ENCODE measurements around the gene PTS.
"Not testable (repeated sequence)": the region's sequence is repeated elsewhere in the genome, so short reads cannot be mapped to it uniquely, and the experiment has no call there.

PTS gene

DNA sequence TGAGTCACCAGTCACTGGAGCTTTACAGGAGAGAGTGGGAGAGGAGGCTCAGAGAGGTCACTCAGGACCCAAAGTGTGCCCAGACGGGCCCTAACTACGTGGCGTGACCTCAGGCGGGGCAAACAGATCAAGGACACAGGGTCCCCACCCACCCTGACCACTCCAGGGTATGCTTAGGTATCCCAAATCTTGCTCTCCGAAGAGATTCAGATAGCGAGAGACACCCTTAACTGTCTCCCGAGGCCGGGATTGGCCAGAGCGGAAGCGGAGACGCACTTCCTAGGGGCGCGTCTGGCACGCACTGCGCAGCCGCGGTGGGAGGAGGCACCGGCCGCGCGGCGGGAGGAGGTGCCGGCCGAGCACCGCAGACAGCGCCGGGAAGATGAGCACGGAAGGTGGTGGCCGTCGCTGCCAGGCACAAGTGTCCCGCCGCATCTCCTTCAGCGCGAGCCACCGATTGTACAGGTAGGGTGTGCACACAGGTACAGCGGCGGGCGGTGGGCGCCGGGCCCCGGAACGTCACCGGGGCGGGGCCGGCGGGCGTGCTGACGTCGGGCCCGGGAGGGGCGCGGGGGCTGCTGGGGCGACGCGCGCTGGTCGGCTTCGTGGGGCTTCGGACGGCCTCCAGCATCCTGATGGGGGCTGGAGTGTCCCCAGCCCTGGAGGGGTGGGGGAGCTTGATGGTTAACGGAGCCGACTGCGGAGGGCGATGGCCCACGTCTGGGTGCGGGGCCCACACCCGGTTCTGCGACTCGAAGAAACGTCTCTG is at the start of gene PTS:
Gene PTS, plus strand, starts transcription at position 367 of the 769 bp plus-strand sequence. Its CDS starts 16 bp downstream, at position 383.
- DNase-seq: peak; percentile 93

- no peak for DNase-seq
Observed at GRCh38 chr11:112177589-112177988, 48.6 kb upstream of the PTS start.

DNA sequence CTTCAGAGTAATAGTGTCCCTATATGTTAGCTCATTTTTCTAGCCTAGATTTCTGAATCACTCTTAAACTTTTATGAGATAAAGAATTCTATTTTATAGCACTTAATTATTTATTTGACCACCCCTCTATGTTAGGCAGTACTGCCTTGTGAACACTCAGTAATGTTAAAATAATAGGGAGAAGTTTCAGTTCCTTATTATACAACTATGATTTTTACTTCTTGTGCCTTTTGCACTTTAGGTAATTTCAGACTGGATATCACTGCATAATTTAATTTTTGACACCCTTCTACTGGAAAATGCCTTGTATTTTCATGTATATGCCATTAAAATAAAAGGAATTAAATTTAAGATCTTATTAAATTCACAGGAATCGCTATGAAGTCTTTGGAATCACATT is 47.8 kb upstream of the PTS start:
- no peak for DNase-seq

- no peak for DNase-seq
Observed at GRCh38 chr11:112178936-112179335, 47.3 kb upstream of the PTS start.

GRCh38 chr11:112179601-112180000 is 46.6 kb upstream of the PTS start:
- no peak for DNase-seq

DNA sequence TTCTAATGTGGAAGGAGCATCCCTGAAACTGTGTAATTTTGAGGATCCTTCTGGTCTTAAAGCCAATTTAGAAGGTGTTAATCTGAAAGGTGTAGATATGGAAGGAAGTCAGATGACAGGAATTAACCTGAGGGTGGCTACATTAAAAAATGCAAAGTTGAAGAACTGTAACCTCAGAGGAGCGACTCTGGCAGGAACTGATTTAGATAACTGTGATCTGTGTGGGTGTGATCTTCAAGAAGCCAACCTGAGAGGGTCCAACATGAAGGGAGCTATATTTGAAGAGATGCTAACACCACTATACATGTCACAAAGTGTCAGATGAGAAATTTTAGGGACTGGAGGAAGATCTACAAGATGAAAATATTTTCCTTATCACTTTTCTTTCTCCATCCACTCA is 43.4 kb upstream of the PTS start:
- DNase-seq: no peak

- no peak for DNase-seq
Observed at GRCh38 chr11:112185883-112186282, 40.3 kb upstream of the PTS start.

GRCh38 chr11:112186304-112186703 is 39.9 kb upstream of the PTS start:
- no peak for DNase-seq

GRCh38 chr11:112195113-112195512 is 31.1 kb upstream of the PTS start:
- not testable (repeated sequence) for DNase-seq

GRCh38 chr11:112195951-112196351 is 30.3 kb upstream of the PTS start:
- DNase-seq: no peak

GRCh38 chr11:112196519-112197087 is 29.6 kb upstream of the PTS start:
- no peak for DNase-seq

DNA sequence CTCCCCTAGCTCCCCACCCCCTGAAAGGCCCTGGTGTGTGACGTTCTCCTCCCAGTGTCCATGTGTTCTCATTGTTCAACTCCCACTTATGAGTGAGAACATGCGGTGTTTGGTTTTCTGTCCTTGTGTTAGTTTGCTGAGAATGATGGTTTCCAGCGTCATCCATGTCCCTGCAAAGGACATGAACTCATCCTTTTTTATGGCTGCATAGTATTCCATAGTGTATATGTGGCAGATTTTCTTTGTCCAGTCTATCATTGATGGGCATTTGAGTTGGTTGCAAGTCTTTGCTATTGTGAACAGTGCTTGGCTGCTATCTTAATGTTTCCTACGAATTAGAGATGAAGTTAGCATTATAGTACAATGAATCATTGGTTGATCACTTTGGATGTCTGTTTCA is 27.1 kb upstream of the PTS start:
- not testable (repeated sequence) for DNase-seq

- DNase-seq: no peak
Observed at GRCh38 chr11:112200252-112200651, 26.0 kb upstream of the PTS start.

GRCh38 chr11:112206071-112206470 is 20.2 kb upstream of the PTS start:
- DNase-seq: no peak

- no peak for DNase-seq
Observed at GRCh38 chr11:112210890-112211289, 15.3 kb upstream of the PTS start.

GRCh38 chr11:112211536-112211935 is 14.7 kb upstream of the PTS start:
- DNase-seq: no peak

GRCh38 chr11:112212290-112212689 is 13.9 kb upstream of the PTS start:
- DNase-seq: no peak

DNA sequence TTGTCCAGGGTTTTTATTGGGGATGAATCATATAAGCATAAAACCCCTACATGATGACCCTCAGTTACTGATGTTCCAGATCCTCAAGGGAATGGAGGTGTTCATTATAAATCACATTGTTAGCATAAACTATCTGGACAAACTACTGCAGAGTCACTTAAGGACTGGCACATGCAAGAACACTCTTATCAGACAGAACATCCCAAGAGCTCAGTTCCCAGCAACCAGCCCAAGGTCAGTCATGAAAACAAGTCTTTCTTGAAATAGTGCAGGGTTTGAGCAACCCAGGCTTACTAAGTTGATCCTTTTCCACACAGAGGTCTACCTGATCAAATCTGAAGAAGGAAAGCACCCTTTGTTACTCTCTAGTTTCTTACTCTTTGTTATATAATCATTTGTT is 13.5 kb upstream of the PTS start:
- no peak for DNase-seq

DNA sequence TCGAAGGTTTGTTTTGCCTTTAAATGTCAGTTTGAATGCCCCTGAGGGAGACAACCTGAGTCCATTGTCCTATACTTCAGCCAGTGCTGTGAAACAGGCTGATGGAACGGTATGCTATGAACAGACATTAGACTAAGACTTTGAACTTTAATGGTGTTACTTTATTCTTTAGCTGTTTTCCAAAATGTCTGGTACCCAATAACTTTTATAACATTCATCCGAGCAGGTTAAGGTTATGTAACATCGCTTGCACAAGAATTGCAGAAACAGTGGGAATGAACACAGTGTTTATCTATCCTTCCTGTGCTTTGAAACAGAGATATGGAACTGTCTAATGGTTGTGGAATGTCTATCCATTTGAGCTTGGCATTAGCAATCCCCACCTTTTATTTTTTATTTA is 12.5 kb upstream of the PTS start:
- DNase-seq: no peak

GRCh38 chr11:112215621-112216020 is 10.6 kb upstream of the PTS start:
- DNase-seq: no peak

DNA sequence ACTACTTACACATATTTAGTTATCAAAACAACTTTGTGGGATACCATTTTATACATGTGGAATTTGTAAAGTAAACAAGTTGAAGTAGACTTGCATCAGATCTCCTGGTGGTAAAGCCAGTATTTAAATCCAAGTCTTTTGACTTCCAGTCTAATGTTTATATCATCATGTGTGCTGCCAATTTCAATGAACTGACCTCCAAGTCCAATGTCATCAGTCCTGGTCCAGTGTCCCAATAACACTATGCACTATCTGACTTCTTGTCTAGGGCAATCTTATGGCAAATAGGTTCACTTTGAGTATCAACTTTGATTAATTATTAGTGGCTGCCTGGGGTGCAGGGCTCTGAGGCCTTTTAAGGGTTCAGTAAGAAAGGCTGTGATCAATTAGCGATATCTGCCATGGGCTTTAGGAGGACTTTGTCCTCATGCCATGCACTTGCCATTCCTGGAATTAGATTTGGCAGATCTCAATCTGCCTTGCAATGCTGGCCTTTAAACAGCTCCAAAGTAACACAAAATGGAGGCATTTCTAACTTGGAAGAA is 9.6 kb upstream of the PTS start:
- no peak for DNase-seq

DNA sequence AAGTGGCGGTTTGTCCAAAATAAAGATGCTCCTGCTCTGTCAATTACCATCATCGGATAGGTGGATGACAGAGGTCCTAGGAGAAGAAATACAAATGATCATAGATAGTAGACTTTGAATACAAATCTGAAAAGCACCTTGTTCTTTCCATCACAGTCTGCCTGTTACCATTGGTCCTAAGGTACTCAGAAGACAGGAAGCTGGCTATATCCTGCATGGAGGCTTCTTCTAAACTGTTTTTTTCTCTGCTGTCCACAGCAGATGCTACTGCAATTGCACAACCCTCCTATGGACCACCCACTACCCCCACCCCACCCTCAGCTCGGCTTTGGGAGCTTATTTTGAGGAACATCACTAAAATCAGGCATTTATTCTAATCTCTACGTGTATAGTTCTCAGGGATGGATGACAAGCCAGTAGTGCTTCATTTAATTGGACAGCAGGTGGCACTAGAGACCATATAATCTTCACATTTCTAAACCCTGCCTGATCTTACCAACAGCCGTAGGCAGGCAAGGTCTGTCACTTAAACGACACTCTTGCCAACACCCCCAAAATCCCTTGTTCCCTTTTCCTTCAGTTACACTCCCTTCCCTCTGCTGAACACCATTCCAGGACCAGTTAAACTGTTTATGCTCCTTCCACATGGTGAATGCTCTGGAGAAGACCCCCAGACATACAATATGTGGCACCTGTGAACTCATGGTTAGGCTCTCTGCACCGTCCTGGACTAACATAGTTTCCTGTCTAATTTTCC is 6.6 kb upstream of the PTS start:
- DNase-seq: peak; percentile 46

GRCh38 chr11:112221274-112221835 is 4.9 kb upstream of the PTS start:
- DNase-seq: no peak
